Transverse colon (tissue), 4 donors: ENCODE measurements around the gene HOXD11.
A peak's percentile ranks its signal among the peaks of the same experiment; 100 is the strongest.

Source experiments
- POLR2A ChIP-seq: fragments of 450-650 bp; IDR thresholded peaks from one replicate; pipeline ENCODE4 v1.6.1; 2016; ENCODE audit warnings: antibody characterized with exemption, mild to moderate bottlenecking, moderate library complexity
- POLR2AphosphoS5 ChIP-seq, 3 donors: sonication (generic); formaldehyde crosslinking; IDR thresholded peaks; one replicate each; pipeline ENCODE4 v1.6.1; 2016; ENCODE audit warnings: antibody characterized with exemption in 3 of 3
- TF ChIP-seq, protein P1 (sequence below), 5 experiments: fragments of 200-600 bp in 3 of 5; fragments of 450-650 bp in 2 of 5; sonication (generic) in 3 of 5; IDR thresholded peaks; 1 replicate in 2 of 5; 2 replicates in 3 of 5; pipeline ENCODE4 v1.5.1; 2016 to 2017; ENCODE audit warnings: antibody characterized with exemption in 5 of 5, inconsistent platforms in 3 of 5, mild to moderate bottlenecking in 2 of 5, moderate library complexity in 1 of 5

DNA sequence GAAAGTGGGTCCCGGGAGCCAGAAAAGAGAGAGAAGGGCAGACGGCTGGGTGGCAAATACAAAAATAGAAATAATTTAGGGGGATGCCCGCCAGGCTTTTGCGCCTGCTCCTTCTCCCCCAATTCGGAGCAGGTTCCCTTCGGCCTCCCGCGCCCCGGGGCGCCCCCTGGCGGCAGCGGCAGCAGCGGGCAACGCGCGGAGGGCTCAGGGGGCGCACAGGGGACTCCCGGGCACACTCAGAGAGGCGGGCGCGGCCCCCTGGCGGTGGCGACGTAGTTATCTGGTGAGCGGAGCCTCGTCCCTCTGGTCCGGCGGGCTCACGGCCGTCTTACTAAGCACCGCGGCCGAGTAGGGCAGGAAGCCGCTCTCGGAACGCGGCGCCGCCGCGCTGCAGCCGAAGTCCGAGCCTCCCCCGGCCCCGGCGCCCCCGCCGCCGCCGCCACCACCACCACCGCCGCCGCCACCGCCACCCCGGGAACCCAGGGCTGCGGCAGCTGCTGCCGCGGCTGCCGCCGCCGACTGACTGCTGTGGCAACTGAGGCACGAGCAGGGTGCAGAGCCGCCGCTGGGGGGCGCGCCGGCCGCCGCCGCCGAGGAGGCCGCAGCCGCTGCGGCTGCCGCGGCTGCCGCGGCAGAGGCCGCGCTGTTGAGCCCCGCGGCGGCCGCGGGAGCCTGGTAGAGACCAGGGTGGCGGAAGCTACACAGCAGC lies 27.1 kb upstream of the HOXD11 start:
- TF ChIP-seq, protein P1, sequence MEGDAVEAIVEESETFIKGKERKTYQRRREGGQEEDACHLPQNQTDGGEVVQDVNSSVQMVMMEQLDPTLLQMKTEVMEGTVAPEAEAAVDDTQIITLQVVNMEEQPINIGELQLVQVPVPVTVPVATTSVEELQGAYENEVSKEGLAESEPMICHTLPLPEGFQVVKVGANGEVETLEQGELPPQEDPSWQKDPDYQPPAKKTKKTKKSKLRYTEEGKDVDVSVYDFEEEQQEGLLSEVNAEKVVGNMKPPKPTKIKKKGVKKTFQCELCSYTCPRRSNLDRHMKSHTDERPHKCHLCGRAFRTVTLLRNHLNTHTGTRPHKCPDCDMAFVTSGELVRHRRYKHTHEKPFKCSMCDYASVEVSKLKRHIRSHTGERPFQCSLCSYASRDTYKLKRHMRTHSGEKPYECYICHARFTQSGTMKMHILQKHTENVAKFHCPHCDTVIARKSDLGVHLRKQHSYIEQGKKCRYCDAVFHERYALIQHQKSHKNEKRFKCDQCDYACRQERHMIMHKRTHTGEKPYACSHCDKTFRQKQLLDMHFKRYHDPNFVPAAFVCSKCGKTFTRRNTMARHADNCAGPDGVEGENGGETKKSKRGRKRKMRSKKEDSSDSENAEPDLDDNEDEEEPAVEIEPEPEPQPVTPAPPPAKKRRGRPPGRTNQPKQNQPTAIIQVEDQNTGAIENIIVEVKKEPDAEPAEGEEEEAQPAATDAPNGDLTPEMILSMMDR (IDR thresholded peaks at IDR 0.05): peak; percentile 57 to 83 (median 69)
- no peak for TF ChIP-seq POLR2A
- TF ChIP-seq POLR2AphosphoS5 (IDR thresholded peaks at IDR 0.05): no peak
